Measurements from ENCODE around the gene SYT3.

SYT3 gene

DNA sequence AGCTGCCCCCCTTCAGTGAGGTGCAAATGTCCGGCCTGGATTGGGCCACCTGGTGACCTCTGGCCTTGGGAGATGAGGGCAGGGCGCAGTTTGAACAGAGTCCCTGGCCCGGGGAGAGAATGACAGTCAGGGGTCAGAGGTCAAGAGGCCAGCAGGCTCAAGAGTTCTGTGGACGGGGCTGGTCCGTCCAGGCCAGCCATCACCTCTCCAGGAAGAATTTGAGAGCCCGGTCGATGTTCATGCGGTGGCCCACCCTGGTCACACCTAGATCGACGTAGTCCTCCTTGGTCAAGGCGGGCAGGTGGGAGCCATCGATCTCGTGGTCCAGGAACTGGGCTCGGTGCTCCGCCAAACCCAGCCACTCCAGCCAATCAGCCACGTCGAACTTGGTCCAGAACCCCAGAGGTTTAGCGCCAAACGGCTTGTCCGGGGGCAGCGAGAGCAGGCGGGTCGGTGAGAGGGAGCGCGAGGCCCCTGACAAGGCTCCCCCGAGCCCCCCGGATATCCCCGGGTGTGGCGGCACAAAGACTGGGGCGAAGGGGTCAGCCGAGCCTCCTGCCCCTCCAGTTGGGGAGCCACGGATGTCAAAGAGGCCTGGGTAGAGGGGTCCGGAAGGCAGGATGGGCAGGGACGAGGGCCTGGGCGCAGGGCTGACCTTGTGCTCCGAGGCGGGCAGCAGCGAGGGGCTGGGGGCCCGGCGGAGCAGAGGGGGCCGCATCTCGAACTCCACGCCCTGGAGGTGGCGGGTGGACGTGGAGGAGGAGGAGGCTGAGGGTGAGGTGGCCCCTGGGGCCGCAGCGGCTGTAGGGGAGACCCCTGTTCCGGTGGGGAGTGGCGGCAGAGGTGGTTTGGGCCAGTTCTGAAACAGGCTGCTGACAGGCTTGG is 22.3 kb upstream of the SYT3 start:
- DNase-seq (ENCODE audit: low read depth), result no peak

DNA sequence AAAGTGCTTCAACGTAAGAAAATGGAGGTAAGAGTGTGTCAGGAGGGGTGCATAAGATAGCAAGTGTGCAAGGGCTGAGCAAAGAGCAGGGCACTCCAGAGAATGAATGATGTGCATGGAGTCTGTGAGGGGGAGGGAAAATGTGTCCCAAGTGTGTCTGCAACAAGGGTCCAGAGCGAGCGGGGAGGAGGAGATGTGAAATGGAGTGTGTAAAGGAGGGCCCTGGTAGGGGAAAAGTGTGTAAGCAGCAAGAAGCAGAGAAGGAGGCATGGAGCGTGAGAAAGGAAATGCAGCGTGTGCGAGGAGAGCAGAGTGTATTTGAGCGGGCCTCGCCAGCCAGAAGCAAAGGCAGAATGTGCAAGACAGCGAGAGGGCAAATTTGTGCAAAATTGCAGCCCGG is 21.3 kb upstream of the SYT3 start:
- DNase-seq (ENCODE audit: low read depth), result no peak

DNA sequence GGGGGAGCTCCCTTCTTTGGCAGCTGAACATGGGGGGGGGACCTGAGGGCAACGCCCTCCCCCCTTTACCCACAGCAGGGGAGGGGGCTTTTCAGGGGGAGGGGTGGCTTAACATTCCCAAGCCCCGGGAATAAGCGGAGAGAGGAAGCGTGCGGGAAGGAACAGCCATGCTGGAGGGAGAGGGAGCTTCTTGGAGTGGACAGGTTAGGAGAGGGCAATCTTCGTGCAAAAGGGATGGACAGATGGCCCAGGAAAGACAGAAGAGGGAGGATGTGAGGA is 20.3 kb upstream of the SYT3 start:
- no peak for DNase-seq (ENCODE audit: low read depth)

GRCh38 chr19:50659318-50660087 is 19.8 kb upstream of the SYT3 start:
- DNase-seq (ENCODE audit: low read depth), result no peak

- DNase-seq (ENCODE audit: low read depth), result peak; percentile 54
These were observed 19.0 kb upstream of the SYT3 start for GRCh38 chr19:50658441-50659317.

- peak; percentile 84 for DNase-seq (ENCODE audit: low read depth)
These were observed 18.2 kb upstream of the SYT3 start for GRCh38 chr19:50657712-50658440.

GRCh38 chr19:50657222-50657669 is 17.6 kb upstream of the SYT3 start:
- DNase-seq (ENCODE audit: low read depth), result no peak

GRCh38 chr19:50654882-50655281 is 15.2 kb upstream of the SYT3 start:
- DNase-seq (ENCODE audit: low read depth), result no peak

DNA sequence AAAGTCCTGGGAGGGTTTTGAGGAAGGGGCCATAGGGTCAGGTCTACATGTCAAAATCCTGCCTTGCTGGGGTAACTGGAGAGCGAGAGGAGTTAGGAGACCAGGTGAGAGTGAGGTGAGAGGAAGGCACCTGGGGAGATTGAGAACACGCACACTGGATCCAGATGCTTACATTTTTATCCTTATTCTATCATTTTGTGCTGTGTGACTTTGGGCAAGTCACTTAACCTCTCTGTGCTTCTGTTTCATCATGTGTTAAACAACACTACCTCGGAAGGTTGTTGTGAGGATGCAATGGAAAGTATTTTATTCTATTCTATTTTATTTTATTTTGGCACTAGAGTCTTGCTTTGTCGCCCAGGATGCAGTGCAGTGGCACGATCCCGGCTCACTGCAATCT is 13.0 kb upstream of the SYT3 start:
- no peak for DNase-seq (ENCODE audit: low read depth)

- no peak for DNase-seq (ENCODE audit: low read depth)
These were observed 11.5 kb upstream of the SYT3 start for GRCh38 chr19:50651174-50651573.

GRCh38 chr19:50649433-50650391 is 10.0 kb upstream of the SYT3 start, which contains the start of gene C19orf81:
C19orf81 (plus strand) TSS chr19:50649445; CDS start chr19:50649445, 0 bp downstream.
- no peak for DNase-seq (ENCODE audit: low read depth)

DNA sequence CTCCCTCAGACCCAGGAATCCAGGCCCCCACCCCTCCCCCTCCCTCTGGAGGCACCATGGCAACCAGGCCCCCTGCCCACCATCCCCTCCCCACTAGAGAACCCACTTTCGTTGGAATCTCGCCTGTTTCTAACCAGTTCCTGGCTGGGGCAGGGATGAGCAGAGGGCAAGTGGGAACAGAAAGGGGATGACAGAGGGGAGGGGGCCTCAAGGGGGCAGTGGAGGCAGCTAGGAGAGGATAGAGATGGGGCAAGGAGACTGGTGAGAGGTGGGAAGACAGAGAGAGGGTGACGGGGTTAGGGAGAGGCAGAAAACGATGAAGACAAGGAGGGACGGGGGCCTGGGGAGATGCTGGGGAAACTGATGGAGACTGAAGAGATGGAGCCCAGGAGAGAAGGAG is 9.0 kb upstream of the SYT3 start:
- no peak for DNase-seq (ENCODE audit: low read depth)

DNA sequence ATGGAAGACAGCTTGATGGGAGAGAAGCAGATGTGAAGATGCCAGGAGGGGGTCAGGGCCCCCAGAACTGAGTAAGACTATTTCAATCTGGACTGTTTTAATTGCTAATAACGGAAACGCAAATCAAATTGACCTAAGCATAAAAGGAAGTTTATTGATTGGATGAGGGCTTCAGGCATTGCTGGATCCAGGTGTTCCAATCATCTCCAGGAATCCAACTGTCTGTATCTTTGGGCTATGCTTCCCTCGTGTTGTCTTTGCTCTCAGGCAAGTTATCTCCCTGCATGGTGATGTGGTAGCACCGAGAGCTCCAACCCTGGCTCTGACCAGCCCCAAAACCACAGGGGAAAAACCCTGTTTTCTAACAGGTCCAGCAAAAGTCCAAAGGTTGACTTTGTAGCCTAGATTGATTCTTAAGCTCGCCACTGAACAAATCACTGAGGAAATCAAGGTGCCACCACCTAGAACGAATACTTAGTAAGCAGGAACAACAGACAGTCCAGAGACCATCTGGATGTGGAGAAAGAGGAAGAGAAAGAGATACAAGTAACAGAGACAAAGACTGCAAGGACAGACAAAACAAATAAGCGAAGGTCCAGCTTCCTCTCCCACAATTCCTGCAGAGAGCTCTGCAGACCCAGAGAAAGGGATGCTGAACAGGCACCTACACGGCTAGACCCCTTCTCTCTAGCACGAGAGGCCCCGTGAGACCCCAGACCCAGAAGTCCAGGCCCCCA is 8.4 kb upstream of the SYT3 start:
- DNase-seq (ENCODE audit: low read depth), result no peak

GRCh38 chr19:50646074-50646807 is 6.6 kb upstream of the SYT3 start:
- DNase-seq (ENCODE audit: low read depth), result no peak

- DNase-seq (ENCODE audit: low read depth), result no peak
These were observed 5.4 kb upstream of the SYT3 start for GRCh38 chr19:50645107-50645506.

- DNase-seq (ENCODE audit: low read depth), result no peak
These were observed 4.7 kb upstream of the SYT3 start for GRCh38 chr19:50644315-50644915.

DNA sequence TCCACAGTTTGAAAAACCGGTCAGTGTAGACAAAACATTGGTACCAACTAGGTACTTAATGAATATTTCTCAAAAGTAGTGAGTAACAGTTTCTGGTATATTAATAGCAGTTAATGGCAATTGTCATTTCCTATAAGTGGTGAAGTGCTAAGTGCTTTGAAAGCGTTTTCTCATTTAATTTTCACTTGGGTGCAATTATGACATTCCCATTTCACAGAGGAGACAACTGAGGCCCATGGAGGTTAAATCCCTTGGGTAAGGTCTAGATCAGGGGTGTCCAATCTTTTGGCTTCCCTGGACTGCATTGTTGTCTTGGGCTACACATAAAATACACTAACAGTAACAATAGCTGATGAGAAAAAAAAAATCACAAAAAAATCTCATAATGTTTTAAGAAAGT is 687 bp upstream of the SYT3 start:
- DNase-seq (ENCODE audit: low read depth), result no peak

GRCh38 chr19:50638600-50638999 is 1.1 kb downstream of the SYT3 start:
- no peak for DNase-seq (ENCODE audit: low read depth)
